NCI-H1694 (cell line): Measurements from ENCODE around the gene VWA3A.
A peak's percentile ranks its signal among the peaks of the same experiment; 100 is the strongest.
"Not testable (repeated sequence)": the region's sequence is repeated elsewhere in the genome, so short reads cannot be mapped to it uniquely, and the experiment has no call there.

ENCODE experiments used
- DNase-seq: peaks from one replicate; lab custom pipeline; 2025; lab: John Stamatoyannopoulos, UW

VWA3A gene, protein sequence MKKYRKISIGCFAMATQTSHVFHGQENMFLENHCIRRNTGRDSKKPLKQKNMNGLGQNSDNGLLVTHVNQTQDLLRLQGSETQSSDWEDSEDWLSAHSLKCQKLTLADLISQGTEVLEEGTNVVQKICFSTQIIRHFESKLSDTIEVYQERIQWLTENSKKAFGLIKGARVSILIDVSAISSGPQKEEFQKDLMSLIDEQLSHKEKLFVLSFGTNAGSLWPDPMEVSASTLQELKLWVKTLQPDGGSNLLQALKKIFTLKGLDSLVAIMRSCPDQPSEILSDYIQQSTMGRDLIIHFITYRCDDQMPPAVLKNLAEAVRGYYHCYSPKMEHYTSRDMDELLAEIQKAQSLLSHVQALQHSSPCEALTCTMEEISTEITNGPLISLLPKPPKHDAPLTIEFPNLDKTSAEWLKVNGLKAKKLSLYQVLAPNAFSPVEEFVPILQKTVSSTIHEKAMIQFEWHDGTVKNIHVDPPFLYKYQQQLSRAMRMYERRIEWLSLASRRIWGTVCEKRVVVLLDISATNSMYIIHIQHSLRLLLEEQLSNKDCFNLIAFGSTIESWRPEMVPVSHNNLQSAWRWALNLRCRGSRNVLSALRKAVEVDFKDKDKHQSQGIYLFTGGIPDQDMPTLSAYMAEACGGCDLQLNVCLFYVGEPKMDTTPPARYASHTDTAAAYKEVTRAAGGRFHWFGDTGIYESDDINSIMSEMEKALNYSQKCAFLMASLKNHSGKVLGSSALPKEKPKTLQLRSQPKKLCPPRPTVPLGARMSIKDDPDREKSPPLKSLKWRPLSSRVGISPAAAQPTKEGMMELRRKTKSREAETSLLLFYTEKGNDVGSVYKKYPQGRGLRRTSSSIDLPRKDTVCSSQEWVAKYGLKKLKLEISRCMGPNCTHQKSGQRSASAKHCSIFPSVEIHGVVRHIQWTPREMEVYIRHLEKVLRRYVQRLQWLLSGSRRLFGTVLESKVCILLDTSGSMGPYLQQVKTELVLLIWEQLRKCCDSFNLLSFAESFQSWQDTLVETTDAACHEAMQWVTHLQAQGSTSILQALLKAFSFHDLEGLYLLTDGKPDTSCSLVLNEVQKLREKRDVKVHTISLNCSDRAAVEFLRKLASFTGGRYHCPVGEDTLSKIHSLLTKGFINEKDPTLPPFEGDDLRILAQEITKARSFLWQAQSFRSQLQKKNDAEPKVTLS

GRCh38 chr16:22092143-22092933 is at the start of gene VWA3A:
VWA3A (plus strand) TSS chr16:22092541; CDS start chr16:22092638, 97 bp downstream.
- no peak for DNase-seq

GRCh38 chr16:22043882-22044281 is 48.5 kb upstream of the VWA3A start:
- not testable (repeated sequence) for DNase-seq

- DNase-seq: not testable (repeated sequence)
These were observed 46.5 kb upstream of the VWA3A start for GRCh38 chr16:22045888-22046287.

- DNase-seq: no peak
These were observed 41.4 kb upstream of the VWA3A start for GRCh38 chr16:22050963-22051362.

GRCh38 chr16:22052980-22053379 is 39.4 kb upstream of the VWA3A start:
- no peak for DNase-seq

DNA sequence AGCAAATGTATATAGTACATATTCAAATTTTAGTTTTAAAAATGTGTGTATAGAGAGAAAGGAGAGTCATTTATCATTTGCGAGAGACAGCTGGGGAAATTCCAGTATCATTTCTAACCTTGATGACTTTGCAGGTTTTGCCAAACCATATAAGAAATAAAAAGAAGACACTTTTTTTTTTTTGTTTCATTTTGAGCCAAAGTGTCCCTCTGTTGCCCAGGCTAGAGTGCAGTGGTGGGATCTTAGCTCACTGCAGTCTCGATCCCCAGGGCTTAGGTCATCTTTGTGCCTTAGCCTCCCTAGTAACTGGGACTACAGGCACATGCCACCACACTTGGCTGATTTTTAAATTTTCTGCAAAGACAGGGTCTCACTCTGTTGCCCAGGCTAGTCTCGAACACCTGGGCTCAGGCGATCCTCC is 38.4 kb upstream of the VWA3A start:
- DNase-seq: no peak

DNA sequence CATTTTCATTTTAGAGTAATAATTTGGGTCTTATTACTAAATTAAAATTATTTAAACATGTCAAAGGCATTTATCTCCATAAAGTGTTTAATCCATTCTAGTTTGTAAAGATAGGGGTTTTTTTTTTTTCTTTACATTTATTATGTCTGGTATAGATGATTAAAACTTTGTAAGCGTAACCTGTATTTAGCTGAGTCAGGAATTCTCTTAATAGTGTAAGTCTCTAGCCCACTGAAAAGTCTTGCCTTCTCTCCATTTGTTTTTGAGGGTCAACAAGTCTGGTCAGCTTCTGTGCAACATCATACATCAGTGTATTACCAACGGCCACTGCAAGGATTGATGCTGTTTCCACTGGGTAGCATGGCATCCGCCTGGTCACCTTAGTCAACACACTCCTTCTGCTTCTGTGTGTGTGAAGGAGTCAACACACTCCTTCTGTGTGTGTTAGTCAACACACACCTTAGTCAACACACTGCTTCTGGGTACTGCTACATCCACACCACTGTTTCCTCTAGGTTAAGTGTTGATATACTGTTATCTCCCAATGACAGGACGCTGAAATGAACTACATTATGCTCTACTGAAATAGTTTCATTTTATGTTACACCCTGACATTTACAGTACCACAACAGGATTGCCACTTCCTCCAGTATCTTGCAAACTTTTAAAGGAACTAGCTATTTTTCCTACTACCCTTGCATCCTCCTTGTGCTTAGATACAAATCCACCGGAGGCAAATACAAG is 37.3 kb upstream of the VWA3A start:
- no peak for DNase-seq

DNA sequence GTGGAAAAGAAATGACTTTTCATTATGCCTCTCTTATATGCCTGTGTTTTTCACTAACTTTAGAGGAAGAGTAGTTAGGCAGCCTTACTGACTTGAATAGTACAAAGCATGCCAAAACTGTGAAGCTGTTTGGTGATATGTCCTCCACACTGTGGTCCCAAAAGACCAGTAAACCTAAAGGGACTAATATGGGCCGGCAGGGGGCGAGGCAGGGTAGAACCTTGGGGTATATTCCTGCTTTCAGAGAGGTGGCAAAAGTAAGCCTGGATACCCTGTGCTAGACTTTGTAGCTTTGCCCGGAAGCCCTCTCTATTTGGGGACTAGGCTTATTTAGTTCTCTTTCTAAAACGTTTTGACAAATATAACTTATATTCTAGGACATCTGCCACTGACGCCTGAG is 36.5 kb upstream of the VWA3A start:
- no peak for DNase-seq

DNA sequence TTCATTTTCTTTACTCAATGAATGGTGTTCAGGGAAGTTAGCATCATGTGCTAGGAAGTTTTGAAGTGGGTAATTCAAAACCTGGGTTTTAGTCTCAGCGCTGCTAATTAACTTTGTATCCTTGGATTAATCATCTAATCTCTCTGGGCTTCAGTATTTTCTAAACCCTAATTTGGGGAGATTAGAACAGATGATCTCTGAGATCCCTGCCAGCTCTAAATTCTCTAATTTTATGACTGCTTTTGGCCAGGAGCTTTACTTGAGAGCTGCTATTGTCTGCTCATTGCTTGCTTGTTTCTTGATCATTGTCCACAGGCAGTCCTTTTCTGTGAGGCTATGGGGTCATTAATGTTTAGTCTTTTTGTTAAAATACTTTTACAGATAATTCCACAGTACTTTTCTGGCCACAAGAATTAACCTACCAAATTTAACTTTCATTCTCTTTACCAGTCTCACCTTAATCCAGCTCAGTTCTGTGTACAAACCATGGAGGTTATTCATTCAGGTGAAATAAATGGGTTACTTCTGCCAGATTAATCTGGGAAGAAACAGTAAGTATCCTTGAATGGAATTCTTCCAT is 28.4 kb upstream of the VWA3A start:
- no peak for DNase-seq

DNA sequence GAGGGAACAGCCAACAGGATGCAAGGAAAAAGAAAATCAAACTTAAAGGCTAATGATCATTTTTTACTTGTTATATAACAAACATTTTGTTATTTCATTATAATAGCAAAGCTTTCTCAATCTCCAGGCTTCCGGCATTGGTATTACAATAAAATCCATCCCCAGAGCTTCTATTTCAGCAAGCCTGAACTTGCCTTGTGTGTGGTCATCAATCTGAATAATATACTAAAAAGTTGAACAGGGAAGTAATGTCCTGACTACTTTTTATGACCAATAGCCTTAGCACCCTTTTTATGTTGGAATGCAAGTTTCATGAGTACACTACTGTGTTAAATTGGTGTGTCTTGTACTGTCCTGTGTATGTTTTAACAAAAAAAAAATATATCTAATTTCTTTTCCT is 27.1 kb upstream of the VWA3A start:
- no peak for DNase-seq

DNA sequence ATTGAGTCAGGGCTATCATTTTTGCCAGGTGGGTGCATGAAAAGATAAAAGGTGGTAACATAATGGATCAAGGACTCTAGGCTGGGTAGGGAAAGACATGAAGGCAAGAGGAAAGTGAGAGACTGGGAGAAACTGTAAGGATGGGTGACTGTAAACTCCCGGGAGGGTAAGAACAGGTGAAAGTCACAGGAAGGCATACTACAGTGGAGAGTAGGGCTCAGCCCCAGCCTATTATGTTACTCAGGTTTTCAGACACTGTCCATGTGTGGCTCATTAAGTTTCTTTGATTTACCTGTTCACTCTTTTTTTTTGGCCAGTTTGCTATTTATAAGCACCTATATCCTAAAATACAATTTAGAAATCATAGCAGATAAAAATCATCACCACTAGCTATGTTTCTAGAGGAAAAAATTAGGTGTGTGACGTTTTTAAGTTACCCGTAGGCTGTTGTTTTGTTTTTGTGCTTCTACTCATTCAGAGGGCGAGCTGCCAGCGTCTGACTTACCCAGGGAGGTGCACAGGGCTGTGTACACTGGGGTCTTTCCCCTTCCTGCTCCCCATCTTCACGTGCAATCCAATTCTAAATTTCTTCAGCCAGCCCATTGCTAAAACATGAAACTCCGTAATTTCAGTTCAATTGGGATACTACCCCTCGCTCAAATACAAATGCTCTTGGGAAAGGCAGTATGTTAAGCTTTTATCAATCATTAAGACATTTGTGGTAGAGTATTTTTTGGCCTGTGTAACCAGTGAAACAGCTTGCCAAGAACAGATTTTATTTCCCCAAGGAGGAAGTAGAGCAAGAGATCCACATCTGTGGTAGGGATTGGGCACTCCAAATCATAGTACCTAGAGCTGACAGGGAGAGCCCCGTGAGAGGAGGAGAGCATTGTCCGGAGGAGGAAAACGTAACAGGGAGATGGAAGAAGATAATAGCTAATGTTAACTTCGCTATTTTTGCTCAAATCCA is 21.7 kb upstream of the VWA3A start:
- peak; percentile 46 for DNase-seq

DNA sequence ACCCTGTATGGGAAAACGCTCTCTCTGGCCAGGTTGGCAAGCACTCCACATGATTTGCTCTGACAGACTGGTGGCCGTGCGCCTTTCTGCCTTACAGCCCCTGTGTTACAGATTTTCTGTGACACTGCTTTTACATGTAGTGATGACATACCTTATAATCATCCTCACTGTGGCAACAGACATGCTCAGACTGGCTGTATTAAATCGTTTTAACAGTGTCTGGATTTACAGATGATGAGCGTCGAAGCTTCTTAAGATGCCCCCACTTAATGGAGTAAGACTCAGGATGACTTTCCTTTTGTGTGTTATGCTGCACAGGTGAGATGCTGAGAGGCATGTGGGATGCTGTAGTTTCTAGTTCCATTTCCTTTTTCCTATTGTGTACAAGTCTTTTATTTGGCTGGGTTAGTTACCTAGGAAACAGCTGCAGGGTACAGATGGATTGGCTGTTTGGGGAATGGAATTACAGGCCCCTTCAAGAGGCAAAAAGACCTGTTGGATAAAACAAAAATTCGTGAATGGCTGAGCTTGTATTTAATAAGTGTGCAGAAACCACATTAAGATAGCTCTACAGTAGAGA is 20.9 kb upstream of the VWA3A start:
- DNase-seq: peak; percentile 42

- no peak for DNase-seq
These were observed 19.0 kb upstream of the VWA3A start for GRCh38 chr16:22073350-22073749.

DNA sequence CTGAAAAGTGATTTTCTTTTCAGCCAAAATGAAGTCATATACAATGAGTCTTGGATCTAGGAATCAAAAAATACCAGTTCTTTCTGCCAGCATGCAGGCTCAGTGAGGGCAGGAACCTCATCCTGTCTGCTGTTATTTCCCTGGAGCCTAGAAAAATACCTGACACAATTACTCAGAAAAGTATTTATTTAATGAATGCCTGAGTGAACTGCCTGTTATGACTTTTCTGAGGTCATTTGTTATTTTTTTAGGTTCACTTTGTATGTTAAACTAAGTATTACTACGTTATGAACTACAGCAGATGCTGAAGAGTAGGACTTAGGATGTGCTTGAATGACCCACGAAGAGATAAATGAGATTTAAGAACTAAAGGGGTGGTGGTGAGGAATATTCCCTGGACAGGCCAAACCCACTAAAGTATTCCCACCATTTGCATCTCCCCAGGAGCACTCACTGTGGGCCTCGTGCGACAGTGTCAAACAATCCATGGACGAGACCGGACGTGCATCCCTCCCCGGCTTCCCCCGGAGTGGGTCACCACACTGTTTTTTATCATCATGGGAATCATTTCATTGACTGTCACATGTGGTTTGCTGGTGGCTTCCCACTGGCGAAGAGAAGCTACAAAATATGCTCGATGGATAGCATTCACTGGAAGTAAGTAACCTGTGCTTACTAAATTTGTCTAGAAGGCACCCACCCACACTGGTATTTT is 17.1 kb upstream of the VWA3A start:
- DNase-seq: no peak

- no peak for DNase-seq
These were observed 16.6 kb upstream of the VWA3A start for GRCh38 chr16:22075776-22076175.

- peak; percentile 44 for DNase-seq
These were observed 14.5 kb upstream of the VWA3A start for GRCh38 chr16:22077700-22078313.

DNA sequence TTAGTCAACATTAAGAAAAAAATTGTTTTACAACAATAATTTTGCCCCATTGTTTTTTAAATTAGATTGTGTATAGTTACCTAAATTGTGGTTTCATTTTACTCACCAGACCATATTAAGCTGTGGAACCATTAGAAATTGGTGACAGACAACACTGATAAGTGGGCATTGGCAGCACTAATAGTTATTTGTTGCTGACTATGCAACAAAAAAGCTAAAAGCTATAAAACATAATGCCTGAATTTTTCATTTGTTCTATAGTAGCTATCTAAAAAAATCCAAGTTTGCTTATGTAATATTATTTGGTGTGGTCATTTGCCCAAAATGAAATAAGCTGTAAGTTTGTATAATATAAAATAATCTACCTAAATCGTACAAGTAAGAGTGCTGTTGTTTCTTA is 13.7 kb upstream of the VWA3A start:
- DNase-seq: no peak

- DNase-seq: no peak
These were observed 11.3 kb upstream of the VWA3A start for GRCh38 chr16:22081050-22081449.
